Stimulated activated CD4-positive, alpha-beta T cell treated with anti-CD3 and anti-CD28 coated beads, Interleukin-12 subunit alpha, Interleukin-12 subunit beta, amount 100 ng/mL, for 48 hours (primary cell): Measurements from ENCODE around the gene MUC20.
"Not testable (repeated sequence)": the region's sequence is repeated elsewhere in the genome, so short reads cannot be mapped to it uniquely, and the experiment has no call there.

ENCODE experiments used
- DNase-seq, 3 donors: peaks; one replicate each; pipeline ENCODE4 v3.0.0-alpha.2; 2020; ENCODE audit warnings: low read depth in 2 of 3, low spot score in 1 of 3

The MUC20 gene

DNA sequence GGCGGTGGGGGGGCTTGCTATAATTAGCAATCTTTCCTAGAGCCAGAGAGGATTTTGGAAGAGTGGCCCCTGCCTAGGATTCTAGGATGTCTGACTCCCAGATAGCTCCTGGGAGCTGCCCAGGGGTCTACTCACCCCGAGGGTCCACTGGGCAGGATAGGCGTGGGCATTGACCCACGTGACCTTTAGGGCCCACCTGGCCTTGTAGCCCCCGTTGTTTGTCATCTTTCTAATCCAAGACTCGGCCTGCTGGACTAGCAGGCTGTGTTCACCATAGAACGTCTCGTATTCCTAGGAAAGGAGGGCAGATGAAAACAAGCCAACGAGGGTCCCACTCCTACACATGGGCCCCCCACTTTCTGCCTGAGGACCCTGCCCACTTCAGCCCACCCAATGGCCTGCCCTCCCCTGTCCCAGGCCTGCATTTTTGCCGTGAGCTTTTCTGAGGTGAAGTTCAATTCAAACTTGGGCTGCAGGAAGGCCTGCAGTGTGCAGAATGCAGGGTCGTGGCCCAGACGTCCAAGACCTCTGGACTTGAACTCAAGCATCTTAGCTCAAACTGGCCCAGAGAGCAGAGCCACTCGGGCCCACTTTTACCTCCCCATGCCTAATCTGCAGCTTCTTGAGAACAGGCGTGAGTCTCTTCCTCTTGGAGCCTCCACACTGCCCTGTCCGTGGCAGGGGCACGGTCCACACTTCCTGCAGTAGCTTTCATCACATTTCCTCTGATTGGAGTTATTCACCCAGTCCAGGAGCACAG, 49.5 kb downstream of the MUC20 start:
- DNase-seq: no peak

DNA sequence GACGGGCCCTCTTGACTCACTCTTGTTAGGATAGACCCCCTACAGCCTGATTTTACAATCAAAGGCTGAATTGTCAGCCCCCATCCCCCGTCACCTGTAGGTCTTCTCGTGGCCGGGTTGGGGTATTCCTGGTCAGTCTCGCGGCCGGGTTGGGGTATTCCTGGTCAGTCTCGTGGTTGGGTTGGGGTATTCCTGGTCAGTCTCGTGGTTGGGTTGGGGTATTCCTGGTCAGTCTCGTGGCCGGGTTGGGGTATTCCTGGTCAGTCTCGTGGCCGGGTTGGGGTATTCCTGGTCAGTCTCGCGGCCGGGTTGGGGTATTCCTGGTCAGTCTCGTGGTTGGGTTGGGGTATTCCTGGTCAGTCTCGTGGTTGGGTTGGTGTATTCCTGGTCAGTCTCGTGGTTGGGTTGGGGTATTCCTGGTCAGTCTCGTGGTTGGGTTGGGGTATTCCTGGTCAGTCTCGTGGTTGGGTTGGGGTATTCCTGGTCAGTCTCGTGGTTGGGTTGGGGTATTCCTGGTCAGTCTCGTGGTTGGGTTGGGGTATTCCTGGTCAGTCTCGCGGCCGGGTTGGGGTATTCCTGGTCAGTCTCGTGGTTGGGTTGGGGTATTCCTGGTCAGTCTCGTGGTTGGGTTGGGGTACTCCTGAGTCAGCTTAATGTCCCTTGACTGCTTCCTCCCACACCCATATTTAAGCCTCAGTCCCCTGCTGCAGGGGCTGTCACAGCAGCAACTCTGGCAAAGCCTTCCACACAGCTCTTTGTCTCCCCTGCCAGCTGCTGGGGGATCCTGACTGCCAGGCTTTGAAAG, 50.3 kb downstream of the MUC20 start:
- not testable (repeated sequence) for DNase-seq

DNA sequence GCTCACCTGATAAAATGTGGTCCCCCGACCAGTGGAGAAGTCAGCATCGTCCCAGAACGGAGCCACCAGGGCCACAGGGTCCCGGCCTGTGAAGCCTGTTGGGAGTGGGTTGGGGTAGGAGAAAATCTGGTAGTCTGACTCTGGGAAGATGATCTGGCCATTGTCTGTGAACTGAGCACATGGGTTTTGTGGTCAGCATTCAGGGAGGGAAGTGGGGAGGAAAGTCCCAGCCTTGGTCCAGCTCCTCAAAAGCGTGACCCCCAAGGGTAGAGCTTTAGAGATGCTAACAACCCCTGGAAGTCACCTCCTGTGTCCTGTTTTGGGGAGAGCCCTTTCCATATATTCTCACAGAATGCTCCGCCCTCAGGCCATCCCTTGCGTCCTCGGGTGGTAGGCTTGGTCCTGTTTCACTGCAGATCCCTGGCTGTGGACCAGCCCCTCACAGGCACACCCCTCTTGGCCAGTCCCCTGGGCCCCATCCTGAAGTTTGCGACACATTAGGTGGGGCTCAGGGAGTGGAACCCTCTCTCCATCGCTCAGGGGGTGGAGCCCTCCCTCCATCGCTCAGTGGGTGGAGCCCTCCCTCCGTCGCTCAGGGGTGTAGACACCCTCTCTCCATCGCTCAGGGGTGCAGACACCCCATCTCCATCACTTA, 51.0 kb downstream of the MUC20 start:
- DNase-seq: no peak

- DNase-seq: no peak
Observed at GRCh38 chr3:195773956-195774537, 53.3 kb downstream of the MUC20 start.

- peak in 1 of 3 donors; percentile 17 for DNase-seq
Observed at GRCh38 chr3:195774917-195775316, 54.1 kb downstream of the MUC20 start.

- DNase-seq: no peak
Observed at GRCh38 chr3:195777975-195778374, 57.2 kb downstream of the MUC20 start.

GRCh38 chr3:195781236-195781635, 60.5 kb downstream of the MUC20 start:
- not testable (repeated sequence) for DNase-seq
